Measurements from ENCODE around the gene MARCHF6.
"Not testable (repeated sequence)": the region's sequence is repeated elsewhere in the genome, so short reads cannot be mapped to it uniquely, and the experiment has no call there.

The MARCHF6 gene

GRCh38 chr5:10348258-10348657 lies 5.2 kb upstream of the MARCHF6 start:
- DNase-seq (ENCODE audit: low read depth in 2 of 2, low spot score in 1 of 2) = no peak

- no peak for DNase-seq (ENCODE audit: low read depth in 2 of 2, low spot score in 1 of 2)
These were observed 2.1 kb upstream of the MARCHF6 start for GRCh38 chr5:10351199-10351905.

GRCh38 chr5:10351919-10352318 lies 1.6 kb upstream of the MARCHF6 start:
- no peak for DNase-seq (ENCODE audit: low read depth in 2 of 2, low spot score in 1 of 2)

GRCh38 chr5:10352430-10353240 lies 860 bp upstream of the MARCHF6 start:
- DNase-seq (ENCODE audit: low read depth in 2 of 2, low spot score in 1 of 2) = no peak

- no peak for DNase-seq (ENCODE audit: low read depth in 2 of 2, low spot score in 1 of 2)
These were observed 765 bp downstream of the MARCHF6 start for GRCh38 chr5:10354048-10354872.

GRCh38 chr5:10355071-10355889 lies 1.8 kb downstream of the MARCHF6 start:
- DNase-seq (ENCODE audit: low read depth in 2 of 2, low spot score in 1 of 2) = no peak

- DNase-seq (ENCODE audit: low read depth in 2 of 2, low spot score in 1 of 2) = no peak
These were observed 5.5 kb downstream of the MARCHF6 start for GRCh38 chr5:10358999-10359398.

GRCh38 chr5:10360686-10361085 lies 7.2 kb downstream of the MARCHF6 start:
- no peak for DNase-seq (ENCODE audit: low read depth in 2 of 2, low spot score in 1 of 2)

- no peak for DNase-seq (ENCODE audit: low read depth in 2 of 2, low spot score in 1 of 2)
These were observed 10.2 kb downstream of the MARCHF6 start for GRCh38 chr5:10363519-10364185.

- no peak for DNase-seq (ENCODE audit: low read depth in 2 of 2, low spot score in 1 of 2)
These were observed 10.7 kb downstream of the MARCHF6 start for GRCh38 chr5:10364186-10364689.

- no peak for DNase-seq (ENCODE audit: low read depth in 2 of 2, low spot score in 1 of 2)
These were observed 12.3 kb downstream of the MARCHF6 start for GRCh38 chr5:10365782-10366181.

- DNase-seq (ENCODE audit: low read depth in 2 of 2, low spot score in 1 of 2) = no peak
These were observed 13.1 kb downstream of the MARCHF6 start for GRCh38 chr5:10366310-10367272.

GRCh38 chr5:10367579-10367978 lies 14.1 kb downstream of the MARCHF6 start:
- no peak for DNase-seq (ENCODE audit: low read depth in 2 of 2, low spot score in 1 of 2)

GRCh38 chr5:10370931-10371330 lies 17.4 kb downstream of the MARCHF6 start:
- DNase-seq (ENCODE audit: low read depth in 2 of 2, low spot score in 1 of 2) = no peak

GRCh38 chr5:10371369-10371768 lies 17.9 kb downstream of the MARCHF6 start:
- DNase-seq (ENCODE audit: low read depth in 2 of 2, low spot score in 1 of 2) = not testable (repeated sequence)

GRCh38 chr5:10372726-10373709 lies 19.5 kb downstream of the MARCHF6 start:
- no peak for DNase-seq (ENCODE audit: low read depth in 2 of 2, low spot score in 1 of 2)

Data from stimulated activated CD8-positive, alpha-beta memory T cell treated with anti-CD3 and anti-CD28 coated beads, Interleukin-4, amount 100 ng/mL, for 4 hours (primary cell).